Caco-2 (cell line): ENCODE data around the gene PI4K2A. TPM values are rescaled to one million over a fixed set of nuclear protein-coding genes. Genes with fewer than 3 reads are reported as not detected.

Experiments
- BruUV-seq: library from RNA; stranded (reverse); fragments of 400-500 nt; replicated peaks from 2 replicates; lab custom pipeline; 2021; lab: Mats Ljungman, UMichigan
- CTCF ChIA-PET: fragments of 300-600 bp; sonication (Branson Sonifier 250); formaldehyde crosslinking; loops from one replicate; lab custom pipeline; 2022; ENCODE audit warnings: antibody characterized with exemption; lab: Charles Lee
- POLR2A ChIA-PET: fragments of 300-600 bp; sonication (Branson Sonifier 250); formaldehyde crosslinking; loops from one replicate; lab custom pipeline; 2022; ENCODE audit warnings: antibody characterized with exemption; lab: Charles Lee
- DNase-seq, 2 experiments: peaks; one replicate each; pipeline versions ENCODE4 v3.0.0 to v3.0.0-alpha.2; 2020 to 2022
- H3K27me3 ChIP-seq: replicated peaks from 2 replicates; pipeline ENCODE4 v1.6.0; 2011; ENCODE audit warnings: low read length; ENCODE audit not compliant: control insufficient read depth, insufficient read depth
- H3K36me3 ChIP-seq: 2 replicates; pipeline ENCODE4 v1.5.1; 2011; ENCODE audit warnings: low read length; ENCODE audit not compliant: control insufficient read depth, insufficient read depth
- H3K4me1 ChIP-seq: fragments of 250-450 bp; sonication (Bioruptor Pico); 2 replicates; pipeline ENCODE4 v1.5.1; 2020; ENCODE audit warnings: mild to moderate bottlenecking
- H3K4me3 ChIP-seq: 2 replicates; pipeline ENCODE4 v1.5.1; 2011; ENCODE audit warnings: low read depth, mild to moderate bottlenecking, control low read depth, low read length
- H3K9me3 ChIP-seq: fragments of 250-450 bp; sonication (Bioruptor Pico); 2 replicates; pipeline ENCODE4 v1.5.1; 2020; ENCODE audit warnings: mild to moderate bottlenecking, moderate library complexity
- H3K27ac Mint-ChIP-seq: one replicate; pipeline ENCODE4 v1.8.0; 2022; ENCODE audit warnings: mixed read lengths; ENCODE audit not compliant: unreplicated experiment
- H3K27me3 Mint-ChIP-seq: one replicate; pipeline ENCODE4 v1.8.0; 2022; ENCODE audit warnings: mixed read lengths; ENCODE audit not compliant: insufficient read depth, unreplicated experiment
- H3K36me3 Mint-ChIP-seq: one replicate; pipeline ENCODE4 v1.8.0; 2022; ENCODE audit warnings: mild to moderate bottlenecking, mixed read lengths; ENCODE audit not compliant: insufficient read depth, unreplicated experiment
- H3K4me1 Mint-ChIP-seq: one replicate; pipeline ENCODE4 v1.8.0; 2022; ENCODE audit warnings: low read depth, mixed read lengths; ENCODE audit not compliant: unreplicated experiment
- H3K4me3 Mint-ChIP-seq: one replicate; pipeline ENCODE4 v1.8.0; 2022; ENCODE audit warnings: mild to moderate bottlenecking, moderate library complexity, mixed read lengths; ENCODE audit not compliant: unreplicated experiment
- H3K9me3 Mint-ChIP-seq: one replicate; pipeline ENCODE4 v1.8.0; 2022; ENCODE audit warnings: mixed read lengths; ENCODE audit not compliant: unreplicated experiment
- intact Hi-C: fragments of 100-400 bp; cut with micrococcal nuclease; formaldehyde crosslinking; loops from one replicate; pipeline ENCODE4 v1.10.0; 2022; ENCODE audit not compliant: unreplicated experiment
- total RNA-seq: library from RNA; stranded (reverse); gene quantifications from 2 replicates; pipeline ENCODE4 v1.2.3, GENCODE V29; 2022
- TF ChIP-seq, protein P1 (sequence below), 2 experiments: fragments of 200-600 bp in 1 of 2; IDR thresholded peaks; 1 replicate in 1 of 2; 2 replicates in 1 of 2; pipeline versions ENCODE4 v1.5.1 to v1.8.0; 2011 to 2022; ENCODE audit warnings: antibody characterized with exemption in 1 of 2, control low read depth in 1 of 2, inconsistent platforms in 1 of 2, low read depth in 1 of 2, low read length in 1 of 2, mild to moderate bottlenecking in 1 of 2, moderate library complexity in 1 of 2; ENCODE audit not compliant: insufficient read depth in 1 of 2, severe bottlenecking in 1 of 2, unreplicated experiment in 1 of 2

The PI4K2A gene
- total RNA-seq, 1 experiment from 2014 or later: 27.3 TPM

DNA sequence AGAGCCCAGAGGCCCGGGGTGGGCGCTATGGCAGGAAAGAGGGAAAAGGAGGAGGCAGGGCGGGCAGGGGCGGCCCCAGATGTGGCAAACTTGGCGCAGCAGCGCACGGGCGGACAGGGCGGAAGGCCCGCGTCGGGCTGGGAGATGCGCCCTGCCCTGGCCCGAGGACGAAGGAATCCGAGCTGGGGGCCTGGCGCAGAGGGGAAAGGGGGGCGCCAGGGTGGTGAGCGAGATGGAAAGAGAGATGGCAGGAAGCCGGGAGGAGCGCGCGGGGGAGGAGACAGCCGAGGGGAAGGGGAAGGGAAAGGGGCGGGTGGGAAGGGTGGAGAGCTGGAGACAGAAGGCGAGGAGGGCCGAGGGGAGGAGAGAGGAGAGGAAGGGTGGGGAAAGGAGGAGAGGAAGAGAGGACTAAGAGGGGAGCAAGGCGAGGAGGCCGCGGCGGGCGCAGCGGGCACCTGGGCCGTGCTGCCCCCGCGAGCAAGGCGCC is 72.9 kb downstream of the PI4K2A start, which contains the start of gene MARVELD1:
TSS of gene MARVELD1 (plus strand) at position 392 of the 487 bp plus-strand sequence. CDS start 147 bp downstream, outside the sequence.
- intact Hi-C loops: no loop called here
- POLR2A ChIA-PET: interaction anchor here (0.6 to 2.6 kb wide), 7 partner anchors 11 to 49 kb away, joined by 3 to 20 read pairs (median 9); partner anchors contain the start of genes AVPI1 and ZFYVE27
- peak within 1 kb of the TSS; percentile 91 for H3K27ac Mint-ChIP-seq
- H3K36me3 Mint-ChIP-seq: peaks cover 21% of the 10 kb centered on the region
- H3K4me1 Mint-ChIP-seq: peaks cover 18% of the 10 kb centered on the region
- no peaks in the 10 kb centered on the region for H3K9me3 ChIP-seq
- TF ChIP-seq, protein P1, sequence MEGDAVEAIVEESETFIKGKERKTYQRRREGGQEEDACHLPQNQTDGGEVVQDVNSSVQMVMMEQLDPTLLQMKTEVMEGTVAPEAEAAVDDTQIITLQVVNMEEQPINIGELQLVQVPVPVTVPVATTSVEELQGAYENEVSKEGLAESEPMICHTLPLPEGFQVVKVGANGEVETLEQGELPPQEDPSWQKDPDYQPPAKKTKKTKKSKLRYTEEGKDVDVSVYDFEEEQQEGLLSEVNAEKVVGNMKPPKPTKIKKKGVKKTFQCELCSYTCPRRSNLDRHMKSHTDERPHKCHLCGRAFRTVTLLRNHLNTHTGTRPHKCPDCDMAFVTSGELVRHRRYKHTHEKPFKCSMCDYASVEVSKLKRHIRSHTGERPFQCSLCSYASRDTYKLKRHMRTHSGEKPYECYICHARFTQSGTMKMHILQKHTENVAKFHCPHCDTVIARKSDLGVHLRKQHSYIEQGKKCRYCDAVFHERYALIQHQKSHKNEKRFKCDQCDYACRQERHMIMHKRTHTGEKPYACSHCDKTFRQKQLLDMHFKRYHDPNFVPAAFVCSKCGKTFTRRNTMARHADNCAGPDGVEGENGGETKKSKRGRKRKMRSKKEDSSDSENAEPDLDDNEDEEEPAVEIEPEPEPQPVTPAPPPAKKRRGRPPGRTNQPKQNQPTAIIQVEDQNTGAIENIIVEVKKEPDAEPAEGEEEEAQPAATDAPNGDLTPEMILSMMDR (IDR thresholded peaks at IDR 0.05; ENCODE audit: insufficient read depth in 1 of 2, low read depth in 1 of 2, low read length in 1 of 2, severe bottlenecking in 1 of 2, unreplicated experiment in 1 of 2): no peak
- no peaks in the 10 kb centered on the region for H3K27me3 Mint-ChIP-seq
- no peaks in the 10 kb centered on the region for H3K9me3 Mint-ChIP-seq
- peak; percentile 49 to 70 for DNase-seq
- H3K4me3 Mint-ChIP-seq: peak within 1 kb of the TSS; percentile 92
- H3K4me1 ChIP-seq: peaks cover 24% of the 10 kb centered on the region
- no peaks in the 10 kb centered on the region for H3K36me3 ChIP-seq
- peak within 1 kb of the TSS; percentile 89 for H3K4me3 ChIP-seq
- H3K27me3 ChIP-seq: no peaks in the 10 kb centered on the region
- no TSS peak for BruUV-seq
- CTCF ChIA-PET: interaction anchor here (0.5 to 2.7 kb wide), 10 partner anchors 10 to 40 kb away, joined by 3 to 15 read pairs (median 4); partner anchors contain the start of genes AVPI1 and ZFYVE27

DNA sequence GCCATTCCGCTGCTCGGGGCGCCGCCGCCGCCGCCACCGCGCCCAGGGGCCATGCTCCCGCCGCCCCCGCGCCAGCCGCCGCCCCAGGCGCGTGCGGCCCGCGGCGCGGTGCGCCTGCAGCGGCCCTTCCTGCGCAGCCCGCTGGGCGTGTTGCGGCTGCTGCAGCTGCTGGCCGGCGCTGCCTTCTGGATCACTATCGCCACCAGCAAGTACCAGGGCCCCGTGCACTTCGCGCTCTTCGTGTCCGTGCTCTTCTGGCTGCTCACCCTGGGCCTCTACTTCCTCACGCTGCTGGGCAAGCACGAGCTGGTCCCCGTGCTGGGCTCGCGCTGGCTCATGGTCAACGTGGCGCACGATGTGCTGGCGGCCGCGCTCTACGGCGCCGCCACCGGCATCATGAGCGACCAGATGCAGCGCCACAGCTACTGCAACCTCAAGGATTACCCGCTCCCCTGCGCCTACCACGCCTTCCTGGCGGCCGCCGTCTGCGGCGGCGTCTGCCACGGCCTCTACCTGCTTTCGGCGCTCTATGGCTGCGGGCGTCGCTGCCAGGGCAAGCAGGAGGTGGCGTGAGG is 73.4 kb downstream of the PI4K2A start:
- intact Hi-C loops: loop anchor here (1.0 kb wide), 1 partner anchor 17 kb away; no protein-coding TSS in a partner anchor
- Histone ChIP-seq H3K27me3 (no peaks in the 10 kb centered on the region), H3K9me3 (no peaks in the 10 kb centered on the region), H3K4me1 (peaks cover 22% of the 10 kb centered on the region), H3K36me3 (no peaks in the 10 kb centered on the region), H3K4me3 (peak overlapping the region; percentile 89)
- CTCF ChIA-PET: interaction anchor here (0.5 to 2.7 kb wide), 12 partner anchors 10 to 40 kb away, joined by 3 to 15 read pairs (median 4); partner anchors contain the start of genes AVPI1 and ZFYVE27
- BruUV-seq: no TSS peak
- peaks cover 19% of the 10 kb centered on the region for H3K4me1 Mint-ChIP-seq
- no peaks in the 10 kb centered on the region for H3K9me3 Mint-ChIP-seq
- POLR2A ChIA-PET: interaction anchor here (0.6 to 2.6 kb wide), 5 partner anchors 10 to 49 kb away, joined by 3 to 20 read pairs (median 5); partner anchors contain the start of genes AVPI1 and ZFYVE27
- H3K4me3 Mint-ChIP-seq: peak overlapping the region; percentile 92
- no peaks in the 10 kb centered on the region for H3K27me3 Mint-ChIP-seq
- TF ChIP-seq, protein P1 (IDR thresholded peaks at IDR 0.05; ENCODE audit: insufficient read depth in 1 of 2, low read depth in 1 of 2, low read length in 1 of 2, severe bottlenecking in 1 of 2, unreplicated experiment in 1 of 2): peak in 1 of 2 experiments; percentile 49
- peaks cover 21% of the 10 kb centered on the region for H3K36me3 Mint-ChIP-seq
- H3K27ac Mint-ChIP-seq: peak overlapping the region; percentile 91
- DNase-seq: peak; percentile 74 to 81
